ENCODE measurements around the gene INSRR.

The INSRR gene

DNA sequence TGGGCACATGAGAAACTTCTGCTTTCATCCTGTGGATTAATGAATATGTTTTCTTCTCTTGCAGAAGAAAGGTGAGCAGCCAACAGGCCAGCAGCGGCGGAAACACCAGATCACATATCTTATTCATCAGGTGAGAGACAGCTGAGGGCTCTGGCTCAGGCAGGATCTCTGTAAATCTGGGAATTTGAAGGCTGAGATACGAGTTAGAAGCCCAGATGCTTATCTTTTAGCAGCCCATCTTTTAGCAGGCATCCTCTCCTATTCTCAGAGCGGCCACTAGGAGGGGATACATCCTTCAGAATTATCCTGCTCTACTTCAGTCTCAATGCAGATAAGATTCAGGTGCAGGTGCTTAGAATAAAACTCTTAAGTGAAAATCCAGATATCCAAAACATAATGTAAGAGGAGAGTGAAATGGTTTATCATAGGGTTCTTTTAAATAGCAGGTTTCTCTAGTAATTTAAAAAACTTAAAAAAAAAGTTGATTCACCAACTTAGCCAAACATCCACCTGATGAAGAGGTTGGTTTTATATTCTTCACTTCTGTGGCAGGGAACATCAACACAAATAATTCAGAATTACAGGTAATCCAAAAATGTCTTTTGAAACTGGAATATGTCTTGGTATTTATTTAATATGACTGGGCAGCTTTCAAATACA is 61.6 kb downstream of the INSRR start:
- no peak for TF ChIP-seq TEAD4 (IDR thresholded peaks at IDR 0.05)
- peak; percentile 53 for TF ChIP-seq RAD21 (IDR thresholded peaks at IDR 0.05; ENCODE audit: low read depth)

DNA sequence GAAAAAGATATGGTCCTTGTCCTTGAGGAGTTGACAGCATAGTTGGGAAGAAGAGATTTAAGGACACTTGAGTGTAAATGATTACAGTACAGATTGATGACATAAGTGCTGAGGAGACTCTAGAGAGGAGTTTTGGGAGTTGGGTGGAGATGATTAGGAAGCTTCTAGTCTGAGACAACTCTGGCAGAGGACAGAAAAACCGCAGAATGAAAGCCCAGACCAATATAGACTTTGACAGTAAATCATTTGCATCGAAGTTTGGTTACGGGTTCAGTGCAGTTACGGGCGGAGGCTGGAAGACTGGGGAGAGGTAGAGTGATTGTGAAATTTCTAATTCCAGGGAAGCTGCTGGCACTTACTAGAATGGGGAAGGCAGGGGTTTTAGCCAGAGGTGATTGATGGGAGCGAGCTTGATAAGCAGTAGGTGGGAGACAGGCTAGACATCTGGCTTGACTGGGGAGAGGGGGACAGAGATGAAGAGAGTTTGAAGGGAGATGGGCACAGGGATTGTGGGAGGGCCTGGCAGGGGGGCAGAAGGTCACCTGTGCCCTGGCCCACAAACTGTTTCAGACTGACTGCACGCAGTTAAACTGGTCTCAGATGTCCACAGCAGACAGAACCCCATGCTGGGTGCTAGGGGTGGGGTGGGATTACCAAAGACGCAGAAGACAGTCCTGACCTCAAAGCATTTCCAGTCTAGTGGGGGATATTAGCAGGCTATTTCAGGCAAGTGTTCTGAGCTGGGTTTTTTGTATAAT is 62.4 kb downstream of the INSRR start:
- TF ChIP-seq, protein P1, sequence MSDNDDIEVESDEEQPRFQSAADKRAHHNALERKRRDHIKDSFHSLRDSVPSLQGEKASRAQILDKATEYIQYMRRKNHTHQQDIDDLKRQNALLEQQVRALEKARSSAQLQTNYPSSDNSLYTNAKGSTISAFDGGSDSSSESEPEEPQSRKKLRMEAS (IDR thresholded peaks at IDR 0.05), result no peak
- no peak for TF ChIP-seq FOXM1 (IDR thresholded peaks at IDR 0.05; ENCODE audit: borderline replicate concordance, low read depth)
- no peak for TF ChIP-seq YY1 (IDR thresholded peaks at IDR 0.05; ENCODE audit: low read depth)
- no peak for TF ChIP-seq NFIC (IDR thresholded peaks at IDR 0.05)
- no peak for TF ChIP-seq TCF12 (IDR thresholded peaks at IDR 0.05; ENCODE audit: low read depth)
- TF ChIP-seq TAF1 (IDR thresholded peaks at IDR 0.05; ENCODE audit: low read depth), result no peak
- TF ChIP-seq EGR1 (IDR thresholded peaks at IDR 0.05), result no peak
- TF ChIP-seq CEBPB (IDR thresholded peaks at IDR 0.05), result no peak
- TF ChIP-seq TEAD4 (IDR thresholded peaks at IDR 0.05), result no peak
- TF ChIP-seq EP300 (IDR thresholded peaks at IDR 0.05; ENCODE audit: borderline replicate concordance), result no peak
- no peak for TF ChIP-seq CREB1 (IDR thresholded peaks at IDR 0.05; ENCODE audit: low read depth)

DNA sequence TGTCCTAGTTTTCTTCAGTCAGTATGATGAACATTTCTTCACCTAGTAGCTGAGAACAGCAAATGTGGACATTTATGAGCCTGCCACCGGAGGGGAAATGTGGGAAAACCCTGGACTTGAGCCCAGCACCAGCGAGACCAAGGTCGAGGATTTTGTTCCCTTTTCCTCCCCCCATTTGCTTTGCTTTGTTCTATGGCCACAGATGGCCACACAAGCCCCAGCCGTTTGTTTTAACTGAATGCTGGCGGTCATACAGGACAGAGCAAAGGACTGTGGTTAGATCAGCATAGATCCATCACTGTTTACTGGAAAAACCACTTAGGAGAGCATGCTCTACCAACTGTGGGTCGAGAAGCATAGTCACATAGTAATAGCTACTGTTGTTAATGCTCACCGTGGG is 63.1 kb downstream of the INSRR start:
- TF ChIP-seq REST (IDR thresholded peaks at IDR 0.05; ENCODE audit: low read depth) (no peak), NFIC (IDR thresholded peaks at IDR 0.05) (no peak), TAF1 (IDR thresholded peaks at IDR 0.05; ENCODE audit: low read depth) (no peak), TCF12 (IDR thresholded peaks at IDR 0.05; ENCODE audit: low read depth) (no peak), EP300 (IDR thresholded peaks at IDR 0.05; ENCODE audit: borderline replicate concordance) (no peak), CREB1 (IDR thresholded peaks at IDR 0.05; ENCODE audit: low read depth) (no peak), ZBTB7A (IDR thresholded peaks at IDR 0.05; ENCODE audit: low read depth) (no peak), YY1 (IDR thresholded peaks at IDR 0.05; ENCODE audit: low read depth) (no peak), CEBPB (IDR thresholded peaks at IDR 0.05) (no peak)
- TF ChIP-seq, protein P1 (IDR thresholded peaks at IDR 0.05), result no peak
- TF ChIP-seq, protein P2, sequence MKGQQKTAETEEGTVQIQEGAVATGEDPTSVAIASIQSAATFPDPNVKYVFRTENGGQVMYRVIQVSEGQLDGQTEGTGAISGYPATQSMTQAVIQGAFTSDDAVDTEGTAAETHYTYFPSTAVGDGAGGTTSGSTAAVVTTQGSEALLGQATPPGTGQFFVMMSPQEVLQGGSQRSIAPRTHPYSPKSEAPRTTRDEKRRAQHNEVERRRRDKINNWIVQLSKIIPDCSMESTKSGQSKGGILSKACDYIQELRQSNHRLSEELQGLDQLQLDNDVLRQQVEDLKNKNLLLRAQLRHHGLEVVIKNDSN (IDR thresholded peaks at IDR 0.05), result no peak

GRCh38 chr1:156795374-156795733 is 63.6 kb downstream of the INSRR start:
- TF ChIP-seq NFIC (IDR thresholded peaks at IDR 0.05), result no peak
- no peak for TF ChIP-seq REST (IDR thresholded peaks at IDR 0.05; ENCODE audit: low read depth)
- TF ChIP-seq CREB1 (IDR thresholded peaks at IDR 0.05; ENCODE audit: low read depth), result no peak
- TF ChIP-seq FOXM1 (IDR thresholded peaks at IDR 0.05; ENCODE audit: borderline replicate concordance, low read depth), result no peak
- no peak for TF ChIP-seq EGR1 (IDR thresholded peaks at IDR 0.05)
- TF ChIP-seq YY1 (IDR thresholded peaks at IDR 0.05; ENCODE audit: low read depth), result no peak
- TF ChIP-seq TAF1 (IDR thresholded peaks at IDR 0.05; ENCODE audit: low read depth), result no peak
- no peak for TF ChIP-seq TCF12 (IDR thresholded peaks at IDR 0.05; ENCODE audit: low read depth)

- TF ChIP-seq RAD21 (IDR thresholded peaks at IDR 0.05; ENCODE audit: low read depth) (no peak), EGR1 (IDR thresholded peaks at IDR 0.05) (no peak), CEBPB (IDR thresholded peaks at IDR 0.05) (no peak), REST (IDR thresholded peaks at IDR 0.05; ENCODE audit: low read depth) (no peak), TAF1 (IDR thresholded peaks at IDR 0.05; ENCODE audit: low read depth) (no peak), ZBTB7A (IDR thresholded peaks at IDR 0.05; ENCODE audit: low read depth) (no peak), TEAD4 (IDR thresholded peaks at IDR 0.05) (no peak), FOXM1 (IDR thresholded peaks at IDR 0.05; ENCODE audit: borderline replicate concordance, low read depth) (no peak), YY1 (IDR thresholded peaks at IDR 0.05; ENCODE audit: low read depth) (no peak), TCF12 (IDR thresholded peaks at IDR 0.05; ENCODE audit: low read depth) (no peak), CREB1 (IDR thresholded peaks at IDR 0.05; ENCODE audit: low read depth) (no peak), EP300 (IDR thresholded peaks at IDR 0.05; ENCODE audit: borderline replicate concordance) (no peak), NFIC (IDR thresholded peaks at IDR 0.05) (no peak)
- TF ChIP-seq, protein P2 (IDR thresholded peaks at IDR 0.05), result no peak
- TF ChIP-seq, protein P1 (IDR thresholded peaks at IDR 0.05), result no peak
Observed at GRCh38 chr1:156794506-156795373, 64.2 kb downstream of the INSRR start.
